ENCODE results near the gene PUS7. TPM values are rescaled to one million over a fixed set of nuclear protein-coding genes. Genes with fewer than 3 reads are reported as not detected.

Gene PUS7
- total RNA-seq, 3 donors from 2014 or later (not counting 1 experiment from before 2014, with no cell fraction given), result 2.2 to 3.5 (median 3.4) TPM

DNA sequence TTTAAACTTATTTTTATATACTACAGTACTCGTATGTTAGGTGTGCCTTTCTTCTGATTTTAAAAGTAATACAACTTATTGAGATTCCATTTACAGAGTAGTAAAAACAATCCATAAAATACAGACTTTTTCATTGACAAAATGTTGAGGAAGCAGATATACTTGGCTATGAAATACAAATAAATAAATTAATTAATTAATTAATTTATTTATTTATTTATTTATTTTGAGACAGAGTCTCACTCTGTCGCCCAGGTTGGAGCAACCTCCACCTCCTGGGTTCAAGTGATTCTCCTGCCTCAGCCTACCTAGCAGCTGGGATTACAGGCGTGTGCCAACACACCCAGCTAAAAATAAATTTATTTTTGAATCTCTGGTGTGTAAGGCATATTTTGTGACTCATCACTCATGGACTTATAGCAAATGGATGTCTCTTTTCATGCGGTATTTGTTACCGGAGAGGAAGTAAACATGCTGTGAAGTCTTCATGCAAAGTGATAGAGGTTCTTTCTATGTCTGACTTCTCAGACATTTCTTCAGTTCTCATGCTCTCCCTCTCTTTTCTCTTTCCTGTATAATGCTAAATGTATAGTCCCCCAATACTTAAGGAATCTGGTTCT is 113.2 kb downstream of the PUS7 start:
- no peaks in the 10 kb centered on the region for H3K27me3 Mint-ChIP-seq (ENCODE audit: low read depth in 2 of 2)
- no peak for ATAC-seq
- H3K4me3 Mint-ChIP-seq, result no peak overlapping the region
- H3K4me3 ChIP-seq (ENCODE audit: low read length), result no peak overlapping the region
- no peaks in the 10 kb centered on the region for H3K36me3 Mint-ChIP-seq
- no peaks in the 10 kb centered on the region for H3K36me3 ChIP-seq (ENCODE audit: control insufficient read depth, insufficient read depth, low read length)
- no peaks in the 10 kb centered on the region for H3K9me3 ChIP-seq (ENCODE audit: control insufficient read depth, insufficient read depth, low read length)
- DNase-seq, result no peak
- H3K4me1 Mint-ChIP-seq, result no peaks in the 10 kb centered on the region
- no peak overlapping the region for H3K27ac Mint-ChIP-seq
- H3K4me1 ChIP-seq (ENCODE audit: control insufficient read depth, insufficient read depth, low read length), result no peaks in the 10 kb centered on the region
- intact Hi-C loops (cut with micrococcal nuclease), result no loop called here
- no peaks in the 10 kb centered on the region for H3K27me3 ChIP-seq (ENCODE audit: control insufficient read depth, insufficient read depth, low read length)
- no peak overlapping the region for H3K27ac ChIP-seq (ENCODE audit: low read length)
- 95% methylated on average over 3 of the region's 5 CpGs for WGBS (ENCODE audit: insufficient coverage)
- TF ChIP-seq, protein P1, sequence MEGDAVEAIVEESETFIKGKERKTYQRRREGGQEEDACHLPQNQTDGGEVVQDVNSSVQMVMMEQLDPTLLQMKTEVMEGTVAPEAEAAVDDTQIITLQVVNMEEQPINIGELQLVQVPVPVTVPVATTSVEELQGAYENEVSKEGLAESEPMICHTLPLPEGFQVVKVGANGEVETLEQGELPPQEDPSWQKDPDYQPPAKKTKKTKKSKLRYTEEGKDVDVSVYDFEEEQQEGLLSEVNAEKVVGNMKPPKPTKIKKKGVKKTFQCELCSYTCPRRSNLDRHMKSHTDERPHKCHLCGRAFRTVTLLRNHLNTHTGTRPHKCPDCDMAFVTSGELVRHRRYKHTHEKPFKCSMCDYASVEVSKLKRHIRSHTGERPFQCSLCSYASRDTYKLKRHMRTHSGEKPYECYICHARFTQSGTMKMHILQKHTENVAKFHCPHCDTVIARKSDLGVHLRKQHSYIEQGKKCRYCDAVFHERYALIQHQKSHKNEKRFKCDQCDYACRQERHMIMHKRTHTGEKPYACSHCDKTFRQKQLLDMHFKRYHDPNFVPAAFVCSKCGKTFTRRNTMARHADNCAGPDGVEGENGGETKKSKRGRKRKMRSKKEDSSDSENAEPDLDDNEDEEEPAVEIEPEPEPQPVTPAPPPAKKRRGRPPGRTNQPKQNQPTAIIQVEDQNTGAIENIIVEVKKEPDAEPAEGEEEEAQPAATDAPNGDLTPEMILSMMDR (IDR thresholded peaks at IDR 0.05), result no peak
- no peaks in the 10 kb centered on the region for H3K9me3 Mint-ChIP-seq

Other genes starting within 250 kb of the PUS7 start
- gene SRPK2, start 133.3 kb downstream of the PUS7 start, total RNA-seq, result 100 to 1,000 TPM; 103 to 121 (median 108) TPM
- 10 to 100 TPM; 35.1 to 37.3 (median 37.0) TPM for gene RINT1, start 9.9 kb upstream of the PUS7 start, total RNA-seq
- 1 to 10 TPM in 1 of 3 donors, under 1 TPM in 1, not detected in 1; 0.43 to 1.9 TPM for gene EFCAB10, start 59.2 kb upstream of the PUS7 start, total RNA-seq

Data from natural killer cell (primary cell).